HG03280 (cell line): ENCODE data around the gene MRPS33.
"Not testable (repeated sequence)": the region's sequence is repeated elsewhere in the genome, so short reads cannot be mapped to it uniquely, and the experiment has no call there.

Experiments used
- ATAC-seq: cut with Tn5 transposase; IDR thresholded peaks from one replicate; pipeline ENCODE4 v1.9.1; 2021; ENCODE audit warnings: mild to moderate bottlenecking, moderate library complexity; ENCODE audit not compliant: unreplicated experiment

MRPS33 gene

DNA sequence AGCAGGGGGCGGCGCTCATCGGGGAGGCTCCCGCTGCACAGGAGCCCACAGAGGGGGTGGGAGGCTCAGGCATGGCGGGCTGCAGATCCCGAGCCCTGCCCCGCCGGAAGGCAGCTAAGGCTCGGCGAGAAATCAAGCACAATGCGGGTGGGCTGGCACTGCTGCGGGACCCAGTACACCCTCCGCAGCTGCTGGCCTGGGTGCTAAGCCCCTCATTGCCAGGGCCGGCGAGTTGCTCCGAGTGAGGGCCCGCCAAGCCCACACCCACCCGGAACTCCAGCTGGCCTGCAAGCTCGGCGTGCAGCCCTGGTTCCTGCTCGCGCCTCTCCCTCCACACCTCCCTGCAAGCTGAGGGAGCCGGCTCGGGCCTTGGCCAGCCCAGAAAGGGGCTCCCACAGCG, 57.8 kb downstream of the MRPS33 start:
- not testable (repeated sequence) for ATAC-seq
